Thyroid gland (tissue), 4 donors: Measurements from ENCODE around the gene STAC2. TPM values are rescaled to one million over a fixed set of nuclear protein-coding genes. Genes with fewer than 3 reads are reported as not detected.
A peak's percentile ranks its signal among the peaks of the same experiment; 100 is the strongest.

Experiments
- DNase-seq, 2 donors: peaks; one replicate each; pipeline ENCODE4 v3.0.0-alpha.2; 2019
- H3K27ac ChIP-seq, 3 donors: fragments of 200-600 bp; sonication (generic); 1 replicate in 2 of 3; 2 replicates in 1 of 3; pipeline ENCODE4 v1.5.1; 2016 to 2019; ENCODE audit warnings: mild to moderate bottlenecking in 1 of 3, moderate library complexity in 1 of 3
- H3K27me3 ChIP-seq: fragments of 200-600 bp; sonication (generic); one replicate; pipeline ENCODE4 v1.5.1; 2019
- H3K36me3 ChIP-seq, 2 donors: fragments of 200-600 bp; sonication (generic); one replicate each; pipeline ENCODE4 v1.5.1; 2016 to 2019
- H3K4me1 ChIP-seq, 2 donors: fragments of 200-600 bp; sonication (generic); one replicate each; pipeline ENCODE4 v1.5.1; 2017 to 2019
- H3K4me3 ChIP-seq, 3 donors: fragments of 200-600 bp; sonication (generic); replicated peaks in 1 of 3; 1 replicate in 2 of 3; 2 replicates in 1 of 3; pipeline ENCODE4 v1.5.1; 2016; ENCODE audit warnings: mild to moderate bottlenecking in 1 of 3
- H3K9me3 ChIP-seq: fragments of 200-600 bp; sonication (generic); one replicate; pipeline ENCODE4 v1.5.1; 2017
- CTCF ChIP-seq, 6 experiments: fragments of 200-600 bp in 3 of 6; fragments of 450-650 bp in 3 of 6; sonication (generic) in 3 of 6; IDR thresholded peaks; one replicate each; pipeline ENCODE4 v1.5.1; 2016 to 2019; ENCODE audit warnings: antibody characterized with exemption in 6 of 6, mild to moderate bottlenecking in 2 of 6, inconsistent platforms in 1 of 6, moderate library complexity in 1 of 6
- POLR2A ChIP-seq, 2 donors: fragments of 450-650 bp; IDR thresholded peaks; one replicate each; pipeline ENCODE4 v1.6.1; 2017; ENCODE audit warnings: antibody characterized with exemption in 2 of 2, mild to moderate bottlenecking in 2 of 2, moderate library complexity in 1 of 2
- WGBS, 2 donors: methylation state at CpG; one replicate each; pipeline ENCODE4 v1.1.5; 2017; 5-methylcytosine and 5-hydroxymethylcytosine counted together
- intact Hi-C: fragments of 100-400 bp; cut with DNase I; formaldehyde crosslinking; loops from one replicate; pipeline ENCODE4 v1.15.1; 2023
- total RNA-seq, 4 donors: library from RNA; depleted of rRNA; stranded (reverse); fragments of >200 nt; gene quantifications; one replicate each; pipeline ENCODE4 v1.2.3, GENCODE V29; 2016

The STAC2 gene
- total RNA-seq, 4 donors from 2014 or later, result not detected

GRCh38 chr17:39167476-39167875, 58.3 kb downstream of the STAC2 start:
- TF ChIP-seq POLR2A (IDR thresholded peaks at IDR 0.05) (no peak), CTCF (IDR thresholded peaks at IDR 0.05) (no peak)
- H3K4me3 ChIP-seq, result no peak overlapping the region
- no peak overlapping the region for H3K27ac ChIP-seq
- H3K36me3 ChIP-seq, result no peaks in the 10 kb centered on the region
- peaks cover 4% of the 10 kb centered on the region for H3K27me3 ChIP-seq
- peaks cover 9 to 19% of the 10 kb centered on the region in 2 donors for H3K4me1 ChIP-seq
- intact Hi-C loops, result loop anchor here (10.0 kb wide), 1 partner anchor 77 kb away; no protein-coding TSS in a partner anchor
- no peak for DNase-seq
- 66 to 71% methylated on average over 2 of the region's 2 CpGs for WGBS, 2 donors
- H3K9me3 ChIP-seq, result no peaks in the 10 kb centered on the region

GRCh38 chr17:39166437-39167335, 59.1 kb downstream of the STAC2 start:
- H3K9me3 ChIP-seq, result no peaks in the 10 kb centered on the region
- WGBS, 2 donors, result 75 to 84% methylated on average over 7 of the region's 7 CpGs
- intact Hi-C loops, result loop anchor here (10.0 kb wide), 1 partner anchor 78 kb away; no protein-coding TSS in a partner anchor
- no peak for TF ChIP-seq CTCF (IDR thresholded peaks at IDR 0.05)
- no peak for TF ChIP-seq POLR2A (IDR thresholded peaks at IDR 0.05)
- peaks cover 9 to 13% of the 10 kb centered on the region in 2 donors for H3K4me1 ChIP-seq
- peaks cover 4% of the 10 kb centered on the region for H3K27me3 ChIP-seq
- no peak for DNase-seq
- H3K27ac ChIP-seq, result no peak overlapping the region
- no peak overlapping the region for H3K4me3 ChIP-seq
- H3K36me3 ChIP-seq, result no peaks in the 10 kb centered on the region

- H3K36me3 ChIP-seq, result no peaks in the 10 kb centered on the region
- H3K9me3 ChIP-seq, result no peaks in the 10 kb centered on the region
- DNase-seq, result no peak
- intact Hi-C loops, result loop anchor here (10.0 kb wide), 1 partner anchor 79 kb away; no protein-coding TSS in a partner anchor
- peaks cover 4% of the 10 kb centered on the region for H3K27me3 ChIP-seq
- peak within 1 kb of the TSS in 1 of 3 donors; percentile 36 for H3K4me3 ChIP-seq
- 58% methylated on average over 17 of the region's 17 CpGs; no CpG with 5 or more reads in 1 of the 2 donors for WGBS, 2 donors
- no peak for TF ChIP-seq CTCF (IDR thresholded peaks at IDR 0.05)
- no peak for TF ChIP-seq POLR2A (IDR thresholded peaks at IDR 0.05)
- H3K4me1 ChIP-seq, result peaks cover 9 to 12% of the 10 kb centered on the region in 2 donors
- no peak within 1 kb of the TSS for H3K27ac ChIP-seq
These were observed 59.9 kb downstream of the STAC2 start, which contains the start of gene ARL5C for GRCh38 chr17:39165841-39166349. Gene ARL5C, minus strand, starts transcription at chr17:39166161. Its CDS starts 401 bp downstream, at chr17:39165760.

GRCh38 chr17:39165178-39165840, 60.4 kb downstream of the STAC2 start:
- Histone ChIP-seq H3K27me3 (peaks cover 4% of the 10 kb centered on the region), H3K4me1 (peaks cover 9 to 12% of the 10 kb centered on the region in 2 donors), H3K36me3 (no peaks in the 10 kb centered on the region), H3K4me3 (peak overlapping the region in 1 of 3 donors; percentile 36), H3K27ac (no peak overlapping the region), H3K9me3 (no peaks in the 10 kb centered on the region)
- intact Hi-C loops, result loop anchor here (10.0 kb wide), 1 partner anchor 79 kb away; no protein-coding TSS in a partner anchor
- DNase-seq, result no peak
- 0 to 7% methylated on average over 2 to 30 of the region's 51 CpGs for WGBS, 2 donors
- TF ChIP-seq CTCF (IDR thresholded peaks at IDR 0.05), result no peak
